Measurements from ENCODE around the gene ANAPC16. TPM values are rescaled to one million over a fixed set of nuclear protein-coding genes. Genes with fewer than 3 reads are reported as not detected.

Gene ANAPC16
- total RNA-seq, 1 experiment from 2014 or later = 129 TPM

DNA sequence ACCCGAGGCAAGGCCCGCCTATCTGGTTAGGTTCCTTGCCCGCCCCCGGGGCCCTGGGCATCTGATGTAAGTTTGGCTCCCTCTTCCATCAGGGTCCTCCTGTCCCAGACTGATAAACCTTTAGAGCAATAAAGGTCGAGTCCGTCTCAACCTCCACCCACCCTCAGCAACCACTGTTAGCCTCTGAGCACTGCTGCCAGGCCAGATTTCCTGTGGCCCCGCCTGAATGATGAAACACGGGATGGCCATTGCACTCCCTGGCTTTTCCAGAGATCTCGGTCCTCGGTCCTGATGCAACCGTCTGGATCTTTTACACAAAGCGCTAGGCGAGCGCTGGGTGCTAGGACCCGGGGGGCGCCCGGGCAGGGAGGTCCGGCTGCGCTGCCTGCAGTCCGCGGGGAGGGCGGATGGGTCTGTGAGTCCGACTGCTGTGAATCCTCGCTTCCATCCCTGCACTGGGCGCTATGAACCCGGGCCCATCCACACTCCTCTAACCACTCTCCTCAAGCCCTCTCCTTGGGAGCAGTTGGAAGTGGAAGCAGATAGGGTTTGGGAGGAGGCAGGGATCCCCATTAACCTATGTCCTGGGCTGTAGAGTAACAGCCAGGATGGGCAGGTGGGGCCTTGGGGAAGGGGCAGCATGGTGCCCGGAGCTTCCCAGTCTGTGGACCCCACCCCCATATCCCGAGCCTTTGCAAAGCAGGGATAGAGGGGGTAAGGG is 57.0 kb downstream of the ANAPC16 start:
- peaks cover 18% of the 10 kb centered on the region for H4K20me1 ChIP-seq (ENCODE audit: insufficient read depth, low read depth, low read length)
- no peaks in the 10 kb centered on the region for H3K9me3 ChIP-seq (ENCODE audit: low read length)
- H3K36me3 ChIP-seq (ENCODE audit: insufficient read depth, low read length) = peaks cover 18% of the 10 kb centered on the region
- H3K9me2 ChIP-seq (replicated peaks; ENCODE audit: insufficient read depth, low read length) = no peaks in the 10 kb centered on the region
- H3K4me2 ChIP-seq (ENCODE audit: low read depth, low read length, poor library complexity, severe bottlenecking) = peak overlapping the region; percentile 96
- H3K4me1 ChIP-seq (ENCODE audit: low read length) = peaks cover 36% of the 10 kb centered on the region
- DNase-seq = peak; percentile 87
- H3K27ac ChIP-seq (ENCODE audit: low read length) = peak overlapping the region; percentile 80
- peak overlapping the region; percentile 76 for H3K4me3 ChIP-seq (ENCODE audit: low read length)
- H3K27me3 ChIP-seq (ENCODE audit: low read length) = no peaks in the 10 kb centered on the region
- H3K9ac ChIP-seq (ENCODE audit: low read length) = peak overlapping the region; percentile 95
- peak overlapping the region; percentile 47 for H2AFZ ChIP-seq (ENCODE audit: low read length)
- peaks cover 12% of the 10 kb centered on the region for H3K79me2 ChIP-seq (ENCODE audit: low read length)

DNA sequence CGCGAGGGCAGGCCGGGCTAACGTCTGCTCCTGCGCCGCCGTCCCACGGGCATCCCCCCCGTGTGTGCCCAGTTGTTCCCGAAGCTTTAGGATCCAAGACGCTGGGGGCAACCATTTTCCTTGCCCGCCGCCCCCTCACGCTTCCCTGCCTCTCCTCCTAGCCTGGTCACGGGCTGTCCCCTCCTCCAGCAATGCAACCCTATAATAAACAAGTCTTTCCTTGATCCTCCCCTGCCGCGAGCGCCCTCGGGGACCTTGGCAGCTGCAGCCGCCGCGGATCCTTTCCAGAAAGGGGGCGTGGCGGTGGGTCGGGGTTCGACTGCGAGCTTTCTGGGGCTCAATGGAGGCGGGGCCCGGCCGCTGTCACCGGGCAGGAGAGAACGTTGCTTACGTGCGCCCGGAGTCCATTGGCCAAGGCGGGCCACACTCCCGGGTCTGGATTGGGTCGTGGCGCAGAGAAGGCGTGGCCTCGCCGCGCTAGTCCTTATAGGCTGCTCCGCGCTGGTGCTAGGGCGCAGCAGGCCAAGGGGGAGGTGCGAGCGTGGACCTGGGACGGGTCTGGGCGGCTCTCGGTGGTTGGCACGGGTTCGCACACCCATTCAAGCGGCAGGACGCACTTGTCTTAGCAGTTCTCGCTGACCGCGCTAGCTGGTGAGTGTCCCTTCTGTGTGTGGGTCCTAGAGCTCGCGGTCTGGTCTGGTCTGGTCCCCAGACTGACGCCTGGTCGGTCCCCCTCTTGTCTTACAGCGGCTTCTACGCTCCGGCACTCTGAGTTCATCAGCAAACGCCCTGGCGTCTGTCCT is 57.8 kb downstream of the ANAPC16 start, which contains the start of gene DDIT4:
DDIT4 (plus strand) TSS at position 515 of the 803 bp plus-strand sequence. CDS start 293 bp downstream, outside the sequence.
- Histone ChIP-seq H3K9me3 (ENCODE audit: low read length) (no peaks in the 10 kb centered on the region), H3K27ac (ENCODE audit: low read length) (peak within 1 kb of the TSS; percentile 93), H4K20me1 (ENCODE audit: insufficient read depth, low read depth, low read length) (peaks cover 18% of the 10 kb centered on the region), H3K4me3 (ENCODE audit: low read length) (peak within 1 kb of the TSS; percentile 76), H3K79me2 (ENCODE audit: low read length) (peaks cover 12% of the 10 kb centered on the region), H3K9ac (ENCODE audit: low read length) (peak within 1 kb of the TSS; percentile 95), H3K27me3 (ENCODE audit: low read length) (no peaks in the 10 kb centered on the region), H3K36me3 (ENCODE audit: insufficient read depth, low read length) (peaks cover 18% of the 10 kb centered on the region), H2AFZ (ENCODE audit: low read length) (peak within 1 kb of the TSS; percentile 47), H3K4me2 (ENCODE audit: low read depth, low read length, poor library complexity, severe bottlenecking) (peak within 1 kb of the TSS; percentile 96), H3K4me1 (ENCODE audit: low read length) (peaks cover 36% of the 10 kb centered on the region), H3K9me2 (replicated peaks; ENCODE audit: insufficient read depth, low read length) (no peaks in the 10 kb centered on the region)
- peak; percentile 99 for DNase-seq

DNA sequence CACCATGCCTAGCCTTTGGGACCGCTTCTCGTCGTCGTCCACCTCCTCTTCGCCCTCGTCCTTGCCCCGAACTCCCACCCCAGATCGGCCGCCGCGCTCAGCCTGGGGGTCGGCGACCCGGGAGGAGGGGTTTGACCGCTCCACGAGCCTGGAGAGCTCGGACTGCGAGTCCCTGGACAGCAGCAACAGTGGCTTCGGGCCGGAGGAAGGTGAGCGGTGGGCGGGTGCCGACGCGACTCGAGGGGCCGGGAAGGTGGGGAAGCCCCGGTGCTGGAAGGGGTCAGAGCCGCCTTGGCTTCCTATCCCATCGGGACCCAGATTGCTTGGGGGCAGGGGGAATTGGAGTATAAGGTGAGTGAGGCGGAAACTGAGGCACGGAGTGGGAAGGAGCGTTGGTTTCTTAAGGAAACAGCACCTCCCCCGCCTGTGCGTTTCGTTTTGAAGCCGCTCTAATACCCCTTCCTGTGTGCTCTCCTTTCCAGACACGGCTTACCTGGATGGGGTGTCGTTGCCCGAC is 58.5 kb downstream of the ANAPC16 start:
- Histone ChIP-seq H3K4me1 (ENCODE audit: low read length) (peaks cover 36% of the 10 kb centered on the region), H4K20me1 (ENCODE audit: insufficient read depth, low read depth, low read length) (peaks cover 18% of the 10 kb centered on the region), H3K4me3 (ENCODE audit: low read length) (peak overlapping the region; percentile 76), H3K79me2 (ENCODE audit: low read length) (peaks cover 12% of the 10 kb centered on the region), H3K9me2 (replicated peaks; ENCODE audit: insufficient read depth, low read length) (no peaks in the 10 kb centered on the region), H3K27ac (ENCODE audit: low read length) (peak overlapping the region; percentile 93), H3K4me2 (ENCODE audit: low read depth, low read length, poor library complexity, severe bottlenecking) (peak overlapping the region; percentile 96), H3K27me3 (ENCODE audit: low read length) (no peaks in the 10 kb centered on the region), H2AFZ (ENCODE audit: low read length) (no peak overlapping the region), H3K9me3 (ENCODE audit: low read length) (no peaks in the 10 kb centered on the region), H3K9ac (ENCODE audit: low read length) (peak overlapping the region; percentile 88), H3K36me3 (ENCODE audit: insufficient read depth, low read length) (peaks cover 18% of the 10 kb centered on the region)
- DNase-seq = no peak

DNA sequence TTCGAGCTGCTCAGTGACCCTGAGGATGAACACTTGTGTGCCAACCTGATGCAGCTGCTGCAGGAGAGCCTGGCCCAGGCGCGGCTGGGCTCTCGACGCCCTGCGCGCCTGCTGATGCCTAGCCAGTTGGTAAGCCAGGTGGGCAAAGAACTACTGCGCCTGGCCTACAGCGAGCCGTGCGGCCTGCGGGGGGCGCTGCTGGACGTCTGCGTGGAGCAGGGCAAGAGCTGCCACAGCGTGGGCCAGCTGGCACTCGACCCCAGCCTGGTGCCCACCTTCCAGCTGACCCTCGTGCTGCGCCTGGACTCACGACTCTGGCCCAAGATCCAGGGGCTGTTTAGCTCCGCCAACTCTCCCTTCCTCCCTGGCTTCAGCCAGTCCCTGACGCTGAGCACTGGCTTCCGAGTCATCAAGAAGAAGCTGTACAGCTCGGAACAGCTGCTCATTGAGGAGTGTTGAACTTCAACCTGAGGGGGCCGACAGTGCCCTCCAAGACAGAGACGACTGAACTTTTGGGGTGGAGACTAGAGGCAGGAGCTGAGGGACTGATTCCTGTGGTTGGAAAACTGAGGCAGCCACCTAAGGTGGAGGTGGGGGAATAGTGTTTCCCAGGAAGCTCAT is 59.0 kb downstream of the ANAPC16 start:
- peak overlapping the region; percentile 88 for H3K9ac ChIP-seq (ENCODE audit: low read length)
- H3K4me2 ChIP-seq (ENCODE audit: low read depth, low read length, poor library complexity, severe bottlenecking) = peak overlapping the region; percentile 96
- H3K36me3 ChIP-seq (ENCODE audit: insufficient read depth, low read length) = peaks cover 18% of the 10 kb centered on the region
- no peaks in the 10 kb centered on the region for H3K9me2 ChIP-seq (replicated peaks; ENCODE audit: insufficient read depth, low read length)
- peaks cover 36% of the 10 kb centered on the region for H3K4me1 ChIP-seq (ENCODE audit: low read length)
- no peaks in the 10 kb centered on the region for H3K9me3 ChIP-seq (ENCODE audit: low read length)
- H3K79me2 ChIP-seq (ENCODE audit: low read length) = peaks cover 12% of the 10 kb centered on the region
- peak overlapping the region; percentile 76 for H3K4me3 ChIP-seq (ENCODE audit: low read length)
- H4K20me1 ChIP-seq (ENCODE audit: insufficient read depth, low read depth, low read length) = peaks cover 18% of the 10 kb centered on the region
- H3K27ac ChIP-seq (ENCODE audit: low read length) = peak overlapping the region; percentile 93
- H2AFZ ChIP-seq (ENCODE audit: low read length) = no peak overlapping the region
- peak; percentile 86 for DNase-seq
- no peaks in the 10 kb centered on the region for H3K27me3 ChIP-seq (ENCODE audit: low read length)

DNA sequence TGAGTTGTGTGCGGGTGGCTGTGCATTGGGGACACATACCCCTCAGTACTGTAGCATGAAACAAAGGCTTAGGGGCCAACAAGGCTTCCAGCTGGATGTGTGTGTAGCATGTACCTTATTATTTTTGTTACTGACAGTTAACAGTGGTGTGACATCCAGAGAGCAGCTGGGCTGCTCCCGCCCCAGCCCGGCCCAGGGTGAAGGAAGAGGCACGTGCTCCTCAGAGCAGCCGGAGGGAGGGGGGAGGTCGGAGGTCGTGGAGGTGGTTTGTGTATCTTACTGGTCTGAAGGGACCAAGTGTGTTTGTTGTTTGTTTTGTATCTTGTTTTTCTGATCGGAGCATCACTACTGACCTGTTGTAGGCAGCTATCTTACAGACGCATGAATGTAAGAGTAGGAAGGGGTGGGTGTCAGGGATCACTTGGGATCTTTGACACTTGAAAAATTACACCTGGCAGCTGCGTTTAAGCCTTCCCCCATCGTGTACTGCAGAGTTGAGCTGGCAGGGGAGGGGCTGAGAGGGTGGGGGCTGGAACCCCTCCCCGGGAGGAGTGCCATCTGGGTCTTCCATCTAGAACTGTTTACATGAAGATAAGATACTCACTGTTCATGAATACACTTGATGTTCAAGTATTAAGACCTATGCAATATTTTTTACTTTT is 59.7 kb downstream of the ANAPC16 start:
- H3K79me2 ChIP-seq (ENCODE audit: low read length) = peaks cover 12% of the 10 kb centered on the region
- no peaks in the 10 kb centered on the region for H3K9me3 ChIP-seq (ENCODE audit: low read length)
- peak overlapping the region; percentile 96 for H3K4me2 ChIP-seq (ENCODE audit: low read depth, low read length, poor library complexity, severe bottlenecking)
- no peaks in the 10 kb centered on the region for H3K9me2 ChIP-seq (replicated peaks; ENCODE audit: insufficient read depth, low read length)
- peak overlapping the region; percentile 76 for H3K4me3 ChIP-seq (ENCODE audit: low read length)
- H3K9ac ChIP-seq (ENCODE audit: low read length) = peak overlapping the region; percentile 88
- no peak overlapping the region for H2AFZ ChIP-seq (ENCODE audit: low read length)
- DNase-seq = no peak
- H3K36me3 ChIP-seq (ENCODE audit: insufficient read depth, low read length) = peaks cover 18% of the 10 kb centered on the region
- peak overlapping the region; percentile 93 for H3K27ac ChIP-seq (ENCODE audit: low read length)
- no peaks in the 10 kb centered on the region for H3K27me3 ChIP-seq (ENCODE audit: low read length)
- H3K4me1 ChIP-seq (ENCODE audit: low read length) = peaks cover 36% of the 10 kb centered on the region
- peaks cover 18% of the 10 kb centered on the region for H4K20me1 ChIP-seq (ENCODE audit: insufficient read depth, low read depth, low read length)

DNA sequence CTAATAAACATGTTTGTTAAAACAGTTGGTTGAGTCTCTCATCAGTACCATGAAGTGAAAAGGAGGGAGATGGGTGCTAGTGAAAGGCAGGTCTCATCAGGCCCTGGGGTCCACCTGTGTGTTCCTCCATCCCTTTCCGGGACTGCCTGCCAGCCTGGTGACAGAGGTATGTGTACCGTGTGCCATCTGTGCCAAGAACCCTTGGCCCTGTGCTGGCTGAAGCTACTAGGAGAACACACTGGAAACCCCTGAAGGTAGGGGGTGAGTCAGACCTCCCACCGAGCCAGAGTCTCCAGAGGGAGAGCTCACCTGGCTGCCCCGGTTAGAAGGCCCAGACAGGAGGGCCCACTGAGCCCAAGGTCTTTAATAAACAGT is 60.2 kb downstream of the ANAPC16 start:
- Histone ChIP-seq H3K27ac (ENCODE audit: low read length) (peak overlapping the region; percentile 93), H3K4me1 (ENCODE audit: low read length) (peaks cover 36% of the 10 kb centered on the region), H3K9me2 (replicated peaks; ENCODE audit: insufficient read depth, low read length) (no peaks in the 10 kb centered on the region), H3K9me3 (ENCODE audit: low read length) (no peaks in the 10 kb centered on the region), H3K27me3 (ENCODE audit: low read length) (no peaks in the 10 kb centered on the region), H3K79me2 (ENCODE audit: low read length) (peaks cover 12% of the 10 kb centered on the region), H3K4me2 (ENCODE audit: low read depth, low read length, poor library complexity, severe bottlenecking) (peak overlapping the region; percentile 96), H3K9ac (ENCODE audit: low read length) (peak overlapping the region; percentile 88), H3K4me3 (ENCODE audit: low read length) (peak overlapping the region; percentile 76; the same call in 1 of the 2 replicates), H2AFZ (ENCODE audit: low read length) (no peak overlapping the region), H4K20me1 (ENCODE audit: insufficient read depth, low read depth, low read length) (peaks cover 18% of the 10 kb centered on the region), H3K36me3 (ENCODE audit: insufficient read depth, low read length) (peaks cover 18% of the 10 kb centered on the region)
- DNase-seq = peak; percentile 63

DNA sequence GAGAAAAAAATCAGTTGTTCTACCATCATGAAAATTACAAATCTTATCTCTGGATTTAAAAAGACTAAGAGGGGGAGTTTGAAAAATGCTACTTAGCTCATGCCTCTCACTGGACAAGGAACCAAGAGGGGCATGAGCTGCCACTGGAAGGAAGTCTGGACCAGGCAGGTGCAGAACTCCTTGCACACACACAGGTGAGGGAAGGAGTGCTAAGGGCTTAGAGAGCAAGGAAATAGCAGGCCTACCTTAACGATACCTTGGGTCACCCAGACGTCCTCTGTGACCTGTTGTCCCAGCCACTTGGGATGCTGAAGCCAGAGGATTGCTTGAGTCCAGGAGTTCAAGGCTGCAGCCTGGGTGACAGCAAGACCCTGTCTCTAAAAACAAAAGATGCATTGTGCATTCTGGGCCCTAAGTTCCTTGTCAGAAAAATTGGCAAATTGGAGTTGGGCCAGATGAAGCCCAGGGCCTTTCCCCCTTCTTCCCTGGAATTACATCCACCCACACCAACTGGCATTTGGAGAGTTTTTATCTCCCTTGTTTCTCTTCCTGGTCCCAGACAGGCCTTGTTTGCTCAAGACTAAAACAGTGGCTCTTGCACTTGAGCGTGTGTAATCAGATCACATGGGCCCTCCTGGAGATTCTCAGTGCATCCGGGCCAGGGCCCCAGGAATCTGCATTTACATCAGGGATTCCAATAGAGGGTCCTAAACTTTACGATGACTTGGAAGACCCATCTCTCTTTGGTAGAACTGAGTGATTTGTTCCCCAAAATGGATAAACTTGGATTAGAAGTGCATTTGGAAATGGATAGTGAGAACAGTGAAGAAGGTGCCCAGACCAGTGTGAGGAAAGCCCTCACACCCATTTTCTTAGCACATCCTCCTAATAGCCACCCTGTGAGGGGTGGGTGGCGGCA is 60.9 kb downstream of the ANAPC16 start:
- Histone ChIP-seq H3K4me3 (ENCODE audit: low read length) (peak overlapping the region; percentile 76; the same call in 1 of the 2 replicates), H3K36me3 (ENCODE audit: insufficient read depth, low read length) (peaks cover 18% of the 10 kb centered on the region), H2AFZ (ENCODE audit: low read length) (no peak overlapping the region), H4K20me1 (ENCODE audit: insufficient read depth, low read depth, low read length) (peaks cover 18% of the 10 kb centered on the region), H3K9ac (ENCODE audit: low read length) (peak overlapping the region; percentile 88), H3K4me1 (ENCODE audit: low read length) (peaks cover 36% of the 10 kb centered on the region), H3K9me2 (replicated peaks; ENCODE audit: insufficient read depth, low read length) (no peaks in the 10 kb centered on the region), H3K4me2 (ENCODE audit: low read depth, low read length, poor library complexity, severe bottlenecking) (peak overlapping the region; percentile 96), H3K27ac (ENCODE audit: low read length) (peak overlapping the region; percentile 93), H3K79me2 (ENCODE audit: low read length) (peaks cover 12% of the 10 kb centered on the region), H3K9me3 (ENCODE audit: low read length) (no peaks in the 10 kb centered on the region), H3K27me3 (ENCODE audit: low read length) (no peaks in the 10 kb centered on the region)
- peak; percentile 72 for DNase-seq
